ENCODE results near the gene BEX3.

The BEX3 gene

GRCh38 chrX:103423955-103424638 is 47.8 kb downstream of the BEX3 start:
- no peak for DNase-seq
- H3K4me3 Mint-ChIP-seq: no peak overlapping the region
- peaks cover 36% of the 10 kb centered on the region for H3K27me3 Mint-ChIP-seq
- no peak overlapping the region for H3K27ac Mint-ChIP-seq
- no peaks in the 10 kb centered on the region for H3K9me3 Mint-ChIP-seq
- H3K4me1 Mint-ChIP-seq (ENCODE audit: low read depth): no peaks in the 10 kb centered on the region
- no peaks in the 10 kb centered on the region for H3K36me3 Mint-ChIP-seq (ENCODE audit: low read depth)

All from activated T-cell treated with anti-CD3 and anti-CD28 coated beads, Interleukin-2, amount 50 U/mL, for 24 hours (primary cell).